Ishikawa (cell line): ENCODE data around the gene CYB5RL.

Experiments
- CEBPB ChIP-seq: IDR thresholded peaks from 2 replicates; pipeline ENCODE4 v1.6.1; 2012
- EGR1 ChIP-seq: IDR thresholded peaks from 2 replicates; pipeline ENCODE4 v1.6.1; 2012
- EP300 ChIP-seq: IDR thresholded peaks from 2 replicates; pipeline ENCODE4 v1.6.1; 2012; ENCODE audit warnings: borderline replicate concordance
- FOXM1 ChIP-seq: IDR thresholded peaks from 2 replicates; pipeline ENCODE4 v1.6.1; 2012; ENCODE audit warnings: low read depth, borderline replicate concordance
- TAF1 ChIP-seq: IDR thresholded peaks from 2 replicates; pipeline ENCODE4 v1.6.1; 2012; ENCODE audit warnings: low read depth, mild to moderate bottlenecking

DNA sequence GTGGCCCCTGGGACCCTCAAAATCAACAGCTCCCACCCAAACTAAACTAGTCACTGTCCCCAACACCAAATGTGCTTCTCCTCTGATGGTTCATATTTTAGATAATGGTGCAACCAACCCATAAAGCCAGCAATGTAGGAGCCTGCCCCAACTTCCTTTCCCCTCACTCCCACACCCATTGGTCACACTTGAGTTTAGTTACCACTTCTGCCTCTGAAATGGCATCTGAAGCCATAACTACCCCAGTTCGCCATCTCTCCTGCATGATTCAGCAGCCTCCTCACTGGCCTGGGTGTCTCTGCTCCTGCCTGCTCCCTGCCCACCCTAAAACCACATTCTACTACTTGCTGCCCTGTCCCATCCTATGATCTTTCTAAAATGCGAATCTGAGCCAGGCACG, 43.6 kb downstream of the CYB5RL start:
- TF ChIP-seq CEBPB, result no peak
- TF ChIP-seq TAF1, result no peak
- no peak for TF ChIP-seq EP300
- no peak for TF ChIP-seq EGR1
- TF ChIP-seq FOXM1, result no peak
